GM12878 (cell line): ENCODE data around the gene CLMP. TPM values are rescaled to one million over a fixed set of nuclear protein-coding genes. Genes with fewer than 3 reads are reported as not detected.

Experiments
- ATAC-seq: fragments of 200-7000 bp; cut with Tn5 transposase; 3 replicates; pipeline ENCODE4 v1.9.1; 2020; ENCODE audit warnings: mild to moderate bottlenecking, moderate library complexity
- BruUV-seq: library from RNA; stranded (reverse); fragments of 400-500 nt; replicated peaks from 2 replicates; lab custom pipeline; 2021; lab: Mats Ljungman, UMichigan
- CTCF ChIA-PET: fragments of 300-600 bp; sonication (Branson Sonifier 250); formaldehyde crosslinking; extraction: SDS; loops from one replicate; lab custom pipeline; 2021; ENCODE audit warnings: inconsistent platforms; lab: Yijun Ruan, JAX
- POLR2A ChIA-PET: fragments of 350-600 bp; formaldehyde crosslinking; extraction: SDS; loops from one replicate; lab custom pipeline; 2021; ENCODE audit warnings: inconsistent platforms; lab: Charles Lee
- RAD21 ChIA-PET: fragments of 300-600 bp; sonication (Branson Sonifier 250); formaldehyde crosslinking; loops from one replicate; lab custom pipeline; 2023; ENCODE audit warnings: antibody characterized with exemption; ENCODE audit not compliant: unreplicated experiment; lab: Charles Lee
- SMC1A ChIA-PET: fragments of 300-600 bp; sonication (Branson Sonifier 250); formaldehyde crosslinking; loops from one replicate; lab custom pipeline; 2023; ENCODE audit not compliant: unreplicated experiment, uncharacterized antibody; lab: Charles Lee
- DNase-seq: peaks from one replicate; pipeline ENCODE4 v3.0.0-alpha.2; 2011; ENCODE audit warnings: low read depth, low spot score
- FAIRE-seq: peaks from 3 replicates; lab custom pipeline; 2011; peaks lifted over from hg19 to GRCh38; lab: Jason Lieb, UNC
- H2AFZ ChIP-seq: 2 replicates; pipeline ENCODE4 v1.6.0; 2011; ENCODE audit warnings: low read depth, low read length, control low read depth; ENCODE audit not compliant: control insufficient read depth
- H3K27ac ChIP-seq: 2 replicates; pipeline ENCODE4 v1.5.1; 2011; ENCODE audit warnings: control low read depth; ENCODE audit not compliant: control insufficient read depth, insufficient read depth
- H3K27me3 ChIP-seq, 2 experiments: replicated peaks in 1 of 2; 2 replicates each; pipeline versions ENCODE4 v1.6.0 to v1.6.1; 2011; ENCODE audit warnings: low read length in 1 of 2; ENCODE audit not compliant: control insufficient read depth in 2 of 2, insufficient read depth in 2 of 2
- H3K36me3 ChIP-seq, 2 experiments: 2 replicates each; pipeline ENCODE4 v1.5.1; 2011; ENCODE audit warnings: low read length in 1 of 2; ENCODE audit not compliant: control insufficient read depth in 2 of 2, insufficient read depth in 2 of 2
- H3K4me1 ChIP-seq: 2 replicates; pipeline ENCODE4 v1.6.1; 2011; ENCODE audit warnings: mild to moderate bottlenecking, low read length, moderate library complexity, mixed read lengths; ENCODE audit not compliant: control insufficient read depth, insufficient read depth
- H3K4me2 ChIP-seq: 2 replicates; pipeline ENCODE4 v1.6.0; 2011; ENCODE audit warnings: control low read depth; ENCODE audit not compliant: control insufficient read depth, insufficient read depth
- H3K4me3 ChIP-seq: fragments of 200-600 bp; sonication (generic); 2 replicates; pipeline ENCODE4 v1.5.1; 2016
- H3K79me2 ChIP-seq: 2 replicates; pipeline ENCODE4 v1.6.0; 2011; ENCODE audit warnings: low read length; ENCODE audit not compliant: control insufficient read depth, insufficient read depth
- H3K9ac ChIP-seq: 2 replicates; pipeline ENCODE4 v1.8.0; 2011; ENCODE audit warnings: low read length, control low read depth, mixed read lengths; ENCODE audit not compliant: control insufficient read depth, insufficient read depth
- H3K9me3 ChIP-seq: replicated peaks from 3 replicates; pipeline ENCODE4 v1.5.1; 2011; ENCODE audit warnings: mild to moderate bottlenecking, low read length; ENCODE audit not compliant: control insufficient read depth, insufficient read depth
- H4K20me1 ChIP-seq: 2 replicates; pipeline ENCODE4 v1.6.0; 2011; ENCODE audit not compliant: control insufficient read depth, insufficient read depth
- ATF7 ChIP-seq: fragments of 450-650 bp; IDR thresholded peaks from 2 replicates; pipeline ENCODE4 v1.6.1; 2016; ENCODE audit warnings: low read depth, mild to moderate bottlenecking
- CEBPB ChIP-seq, 2 experiments: fragments of 150-350 bp in 1 of 2; IDR thresholded peaks; 2 replicates each; pipeline ENCODE4 v1.6.1; 2012 to 2014; ENCODE audit warnings: low read depth in 2 of 2, low read length in 2 of 2, borderline replicate concordance in 1 of 2, inconsistent platforms in 1 of 2
- CREB1 ChIP-seq: IDR thresholded peaks from 2 replicates; pipeline ENCODE4 v1.6.1; 2012; ENCODE audit warnings: low read depth, mild to moderate bottlenecking, inconsistent platforms
- CTCF ChIP-seq, 3 experiments: IDR thresholded peaks in 2 of 3; conservative IDR thresholded peaks in 1 of 3; 2 replicates each; pipeline ENCODE4 v1.5.1; 2011; ENCODE audit warnings: low read depth in 3 of 3, low read length in 3 of 3, mild to moderate bottlenecking in 3 of 3, control low read depth in 2 of 3, moderate library complexity in 2 of 3, inconsistent platforms in 1 of 3, mixed read lengths in 1 of 3; ENCODE audit not compliant: control insufficient read depth in 2 of 3, insufficient read depth in 1 of 3; ENCODE audit errors: extremely low read depth in 1 of 3
- DPF2 ChIP-seq: fragments of 450-650 bp; IDR thresholded peaks from 2 replicates; pipeline ENCODE4 v1.6.1; 2017; ENCODE audit warnings: mild to moderate bottlenecking
- FOXM1 ChIP-seq: IDR thresholded peaks from 2 replicates; pipeline ENCODE4 v1.6.1; 2012; ENCODE audit warnings: low read depth, mild to moderate bottlenecking, inconsistent platforms, low read length, moderate library complexity
- GABPA ChIP-seq: IDR thresholded peaks from 2 replicates; pipeline ENCODE4 v1.6.1; 2014; ENCODE audit warnings: antibody characterized with exemption, low read depth, mild to moderate bottlenecking, inconsistent platforms
- MTA2 ChIP-seq: fragments of 450-650 bp; IDR thresholded peaks from 2 replicates; pipeline ENCODE4 v1.6.1; 2016; ENCODE audit warnings: low read depth, mild to moderate bottlenecking, moderate library complexity
- PML ChIP-seq: IDR thresholded peaks from 2 replicates; pipeline ENCODE4 v1.6.1; 2012; ENCODE audit warnings: low read length, inconsistent platforms
- POLR2AphosphoS5 ChIP-seq: IDR thresholded peaks from 2 replicates; pipeline ENCODE4 v1.6.1; 2011; ENCODE audit warnings: mild to moderate bottlenecking, low read length, inconsistent platforms
- RAD21 ChIP-seq: IDR thresholded peaks from 2 replicates; pipeline ENCODE4 v1.6.1; 2011; ENCODE audit warnings: mild to moderate bottlenecking, low read depth, low read length, moderate library complexity; ENCODE audit not compliant: insufficient read depth
- STAT1 ChIP-seq: fragments of 450-650 bp; conservative IDR thresholded peaks from 2 replicates; pipeline ENCODE4 v1.6.1; 2014; ENCODE audit warnings: antibody characterized with exemption, mild to moderate bottlenecking
- STAT3 ChIP-seq: IDR thresholded peaks from 2 replicates; pipeline ENCODE4 v1.6.1; 2011; ENCODE audit warnings: low read depth, low read length, improper control_type of control experiment
- SUPT20H ChIP-seq: IDR thresholded peaks from 2 replicates; pipeline ENCODE4 v1.6.1; 2011; ENCODE audit warnings: low read depth, mild to moderate bottlenecking, low read length, moderate library complexity, borderline replicate concordance; ENCODE audit not compliant: control insufficient read depth
- TCF12 ChIP-seq: IDR thresholded peaks from 2 replicates; pipeline ENCODE4 v1.6.1; 2011; ENCODE audit warnings: low read depth, mild to moderate bottlenecking, low read length
- WRNIP1 ChIP-seq: IDR thresholded peaks from 2 replicates; pipeline ENCODE4 v1.6.1; 2011; ENCODE audit warnings: low read depth, low read length, improper control_type of control experiment, borderline replicate concordance
- ZZZ3 ChIP-seq: IDR thresholded peaks from 2 replicates; pipeline ENCODE4 v1.6.1; 2011; ENCODE audit warnings: low read depth; ENCODE audit not compliant: control insufficient read depth, insufficient read length
- WGBS: methylation state at CpG from one replicate; pipeline ENCODE4 v1.1.6; 2016; ENCODE audit warnings: low lambda C conversion rate; ENCODE audit not compliant: insufficient replicate concordance, insufficient coverage; ENCODE audit errors: missing lambda C conversion rate; 5-methylcytosine and 5-hydroxymethylcytosine counted together
- in situ Hi-C: fragments of 300-500 bp; cut with MboI; formaldehyde crosslinking; loops from 9 replicates; pipeline ENCODE4 v1.14.3; 2018; ENCODE audit warnings: mixed read lengths
- intact Hi-C: fragments of 100-400 bp; cut with micrococcal nuclease; formaldehyde crosslinking; loops from one replicate; pipeline ENCODE4 v1.14.2; 2022; ENCODE audit not compliant: unreplicated experiment
- polyA plus RNA-seq, 11 experiments: library from polyadenylated mRNA; depleted of rRNA in 4 of 11; unstranded in 6 of 11; stranded (reverse) in 5 of 11; fragments of >200 nt; fragmentation: Nextera tagmentation in 4 of 11; fragmentation: Illumina TruSeq in 1 of 11; extraction: Ambion mirVana in 4 of 11; extraction: Trizol in 1 of 11; gene quantifications; 1 replicate in 1 of 11; 2 replicates in 10 of 11; pipeline versions ENCODE4 v1.2.1 to v1.2.3, GENCODE V29; 2011 to 2016; ENCODE audit warnings: inconsistent platforms in 2 of 11, missing spikeins in 2 of 11, low read depth in 1 of 11
- total RNA-seq, 4 experiments: library from RNA; depleted of rRNA in 3 of 4; stranded (reverse); fragments of >200 nt in 3 of 4; fragmentation: Illumina TruSeq in 1 of 4; extraction: Trizol in 1 of 4; gene quantifications; 2 replicates each; pipeline versions ENCODE4 v1.2.1 to v1.2.3, GENCODE V29; 2013 to 2021
- TF ChIP-seq, protein P1 (sequence below): fragments of 450-650 bp; formaldehyde crosslinking; IDR thresholded peaks from 2 replicates; pipeline ENCODE4 v1.4.0; 2020; ENCODE audit warnings: mild to moderate bottlenecking, moderate library complexity

CLMP gene
- total and polyA plus RNA-seq, 10 of the 15 experiments (the other 5 are each of a cell fraction or from before 2014, with no cell fraction given): 0.01 to 0.71 (median 0.20) TPM; not detected in 4

DNA sequence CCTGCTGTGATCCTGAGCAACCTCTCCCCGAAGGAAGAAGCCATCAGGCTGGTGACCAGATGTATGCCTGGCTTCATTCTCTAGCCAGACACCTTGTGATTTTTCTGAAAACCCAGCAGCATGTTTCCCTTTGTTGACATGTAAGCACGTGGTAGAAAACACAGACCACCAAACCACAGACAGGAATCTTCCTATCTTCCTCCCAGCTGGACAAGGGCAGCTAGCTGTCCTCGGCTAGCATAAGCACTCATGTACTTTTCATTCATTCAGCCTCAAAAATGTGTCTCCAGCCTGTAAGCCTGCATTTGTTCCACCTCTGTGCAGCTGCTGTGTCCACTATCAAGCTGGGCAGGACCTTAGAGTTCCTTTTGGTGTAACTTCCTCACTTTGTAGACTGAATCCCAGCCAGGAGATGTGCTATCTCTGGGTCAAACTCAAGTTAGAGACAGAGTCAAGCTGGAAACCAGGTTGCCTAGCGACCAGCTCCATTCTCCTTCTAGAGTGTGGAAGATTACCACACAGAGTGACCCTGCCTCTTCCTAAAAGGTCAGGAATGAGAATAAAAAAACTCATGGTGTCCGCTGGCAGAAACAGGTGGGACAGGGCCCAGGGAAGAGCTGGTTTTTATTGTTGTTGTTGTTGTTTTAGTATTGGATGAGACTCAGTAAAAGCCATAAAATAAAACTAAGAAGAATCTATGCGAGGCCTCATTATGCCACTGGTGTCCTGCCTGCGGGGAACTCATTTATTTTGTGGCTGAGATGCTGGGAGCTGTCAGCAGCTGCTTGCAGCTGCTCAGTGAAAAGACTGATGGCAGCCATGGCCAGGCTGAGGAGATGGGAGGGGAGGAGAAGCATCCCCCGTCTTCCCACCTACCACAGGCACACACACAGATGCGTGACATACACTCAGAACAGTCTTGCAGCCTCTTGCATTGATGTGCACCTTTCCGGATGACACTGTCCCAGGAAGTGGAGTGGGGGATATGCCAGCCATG is 7.4 kb upstream of the CLMP start:
- RAD21 ChIA-PET: no interaction called here
- WGBS: 10% methylated on average over 10 of the region's 10 CpGs
- H3K4me3 ChIP-seq: no peak overlapping the region
- H3K36me3 ChIP-seq: no peaks in the 10 kb centered on the region
- intact Hi-C loops: no loop called here
- H3K9ac ChIP-seq: no peak overlapping the region
- H3K79me2 ChIP-seq: no peaks in the 10 kb centered on the region
- in situ Hi-C loops: no loop called here
- no peak for TF ChIP-seq FOXM1
- no peak for TF ChIP-seq ZZZ3
- TF ChIP-seq RAD21: no peak
- no peak for TF ChIP-seq MTA2
- TF ChIP-seq DPF2: no peak
- no peak for TF ChIP-seq TCF12
- TF ChIP-seq CEBPB (IDR thresholded peaks at IDR 0.05; ENCODE audit: borderline replicate concordance in 1 of 2, low read depth in 2 of 2, low read length in 2 of 2): no peak
- TF ChIP-seq GABPA: no peak
- no peak for TF ChIP-seq STAT3
- TF ChIP-seq WRNIP1: no peak
- TF ChIP-seq, protein P1, sequence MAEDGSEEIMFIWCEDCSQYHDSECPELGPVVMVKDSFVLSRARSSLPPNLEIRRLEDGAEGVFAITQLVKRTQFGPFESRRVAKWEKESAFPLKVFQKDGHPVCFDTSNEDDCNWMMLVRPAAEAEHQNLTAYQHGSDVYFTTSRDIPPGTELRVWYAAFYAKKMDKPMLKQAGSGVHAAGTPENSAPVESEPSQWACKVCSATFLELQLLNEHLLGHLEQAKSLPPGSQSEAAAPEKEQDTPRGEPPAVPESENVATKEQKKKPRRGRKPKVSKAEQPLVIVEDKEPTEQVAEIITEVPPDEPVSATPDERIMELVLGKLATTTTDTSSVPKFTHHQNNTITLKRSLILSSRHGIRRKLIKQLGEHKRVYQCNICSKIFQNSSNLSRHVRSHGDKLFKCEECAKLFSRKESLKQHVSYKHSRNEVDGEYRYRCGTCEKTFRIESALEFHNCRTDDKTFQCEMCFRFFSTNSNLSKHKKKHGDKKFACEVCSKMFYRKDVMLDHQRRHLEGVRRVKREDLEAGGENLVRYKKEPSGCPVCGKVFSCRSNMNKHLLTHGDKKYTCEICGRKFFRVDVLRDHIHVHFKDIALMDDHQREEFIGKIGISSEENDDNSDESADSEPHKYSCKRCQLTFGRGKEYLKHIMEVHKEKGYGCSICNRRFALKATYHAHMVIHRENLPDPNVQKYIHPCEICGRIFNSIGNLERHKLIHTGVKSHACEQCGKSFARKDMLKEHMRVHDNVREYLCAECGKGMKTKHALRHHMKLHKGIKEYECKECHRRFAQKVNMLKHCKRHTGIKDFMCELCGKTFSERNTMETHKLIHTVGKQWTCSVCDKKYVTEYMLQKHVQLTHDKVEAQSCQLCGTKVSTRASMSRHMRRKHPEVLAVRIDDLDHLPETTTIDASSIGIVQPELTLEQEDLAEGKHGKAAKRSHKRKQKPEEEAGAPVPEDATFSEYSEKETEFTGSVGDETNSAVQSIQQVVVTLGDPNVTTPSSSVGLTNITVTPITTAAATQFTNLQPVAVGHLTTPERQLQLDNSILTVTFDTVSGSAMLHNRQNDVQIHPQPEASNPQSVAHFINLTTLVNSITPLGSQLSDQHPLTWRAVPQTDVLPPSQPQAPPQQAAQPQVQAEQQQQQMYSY (CRISPR knock-in tag): no peak
- no peak for TF ChIP-seq CTCF (IDR thresholded peaks at IDR 0.05 in 2 of 3, conservative IDR thresholded peaks at IDR 0.05 in 1 of 3; ENCODE audit: control insufficient read depth in 2 of 3, extremely low read depth in 1 of 3, insufficient read depth in 1 of 3, low read depth in 3 of 3, low read length in 3 of 3)
- no peak for TF ChIP-seq ATF7
- TF ChIP-seq STAT1: no peak
- no peak for TF ChIP-seq SUPT20H
- TF ChIP-seq PML: no peak
- TF ChIP-seq POLR2AphosphoS5: no peak
- no peak for TF ChIP-seq CREB1
- TF ChIP-seq, all 136 proteins: peak for 0
- no peaks in the 10 kb centered on the region for H3K9me3 ChIP-seq
- DNase-seq (no peak), FAIRE-seq (no peak), ATAC-seq (no peak)
- SMC1A ChIA-PET: interaction anchor here (0.6 to 1.0 kb wide), 2 partner anchors 11 to 337 kb away, joined by 3 read pairs; no protein-coding TSS in a partner anchor
- POLR2A ChIA-PET: no interaction called here
- no peak overlapping the region for H2AFZ ChIP-seq
- H4K20me1 ChIP-seq: no peaks in the 10 kb centered on the region
- CTCF ChIA-PET: interaction anchor here (1.9 to 2.5 kb wide), 2 partner anchors 44 to 59 kb away, joined by 4 to 13 read pairs; no protein-coding TSS in a partner anchor
- H3K4me2 ChIP-seq: no peak overlapping the region
- no TSS peak for BruUV-seq
- H3K4me1 ChIP-seq: no peaks in the 10 kb centered on the region
- no peak overlapping the region for H3K27ac ChIP-seq
- peaks cover 7 to 16% of the 10 kb centered on the region in 2 experiments for H3K27me3 ChIP-seq
